T-cell (primary cell): Measurements from ENCODE around the gene CUL3. TPM values are rescaled to one million over a fixed set of nuclear protein-coding genes. Genes with fewer than 3 reads are reported as not detected.
"Not testable (repeated sequence)": the region's sequence is repeated elsewhere in the genome, so short reads cannot be mapped to it uniquely, and the experiment has no call there.

Source experiments
- ATAC-seq, 4 experiments: fragments of 200-7000 bp in 3 of 4; fragments of 150-1000 bp in 1 of 4; cut with Tn5 transposase; replicated peaks in 1 of 4; 1 replicate in 3 of 4; 2 replicates in 1 of 4; pipeline ENCODE4 v1.10.0; 2021; ENCODE audit warnings: moderate library complexity in 3 of 4, mild to moderate bottlenecking in 2 of 4, moderate number of reproducible peaks in 1 of 4
- CTCF ChIA-PET, 2 donors: fragments of 300-600 bp; sonication (Branson Sonifier 250); formaldehyde crosslinking; loops; one replicate each; lab custom pipeline; 2022; ENCODE audit warnings: antibody characterized with exemption in 2 of 2; lab: Charles Lee
- POLR2A ChIA-PET, 2 donors: fragments of 300-600 bp; sonication (Branson Sonifier 250); formaldehyde crosslinking; loops; one replicate each; lab custom pipeline; 2022; ENCODE audit warnings: antibody characterized with exemption in 2 of 2; lab: Charles Lee
- DNase-seq, 35 experiments: peaks; one replicate each; pipeline versions ENCODE4 v3.0.0 to v3.0.0-alpha.2; 2013 to 2023
- H3K27ac ChIP-seq: one replicate; pipeline ENCODE4 v1.5.1; 2013; ENCODE audit warnings: low read length
- H3K27me3 ChIP-seq, 2 experiments: replicated peaks in 1 of 2; 1 replicate in 1 of 2; 2 replicates in 1 of 2; pipeline versions ENCODE4 v1.6.1 to v1.7.0; 2013; ENCODE audit warnings: low read length in 1 of 2, mixed read lengths in 1 of 2; ENCODE audit not compliant: control insufficient read depth in 2 of 2, insufficient read depth in 2 of 2; ENCODE audit errors: extremely low read depth in 1 of 2
- H3K36me3 ChIP-seq, 2 donors: 1 replicate in 1 of 2; 2 replicates in 1 of 2; pipeline versions ENCODE4 v1.6.1 to v1.7.0; 2013; ENCODE audit warnings: low read length in 1 of 2; ENCODE audit not compliant: control insufficient read depth in 2 of 2, insufficient read depth in 1 of 2; ENCODE audit errors: extremely low read depth in 1 of 2
- H3K4me1 ChIP-seq, 2 experiments: 1 replicate in 1 of 2; 2 replicates in 1 of 2; pipeline versions ENCODE4 v1.6.1 to v1.7.0; 2013; ENCODE audit warnings: low read length in 2 of 2, mixed read lengths in 1 of 2; ENCODE audit not compliant: insufficient read depth in 2 of 2, control insufficient read depth in 1 of 2; ENCODE audit errors: extremely low read depth in 1 of 2
- H3K4me3 ChIP-seq, 2 donors: 1 replicate in 1 of 2; 2 replicates in 1 of 2; pipeline versions ENCODE4 v1.5.1 to v1.7.0; 2013; ENCODE audit warnings: mild to moderate bottlenecking in 2 of 2, low read length in 1 of 2, moderate library complexity in 1 of 2; ENCODE audit not compliant: control insufficient read depth in 1 of 2; ENCODE audit errors: extremely low read depth in 1 of 2
- H3K9me3 ChIP-seq: 2 replicates; pipeline ENCODE4 v1.7.0; 2013
- H3K27ac Mint-ChIP-seq, 2 donors: one replicate each; pipeline ENCODE4 v1.8.0; 2020 to 2021; ENCODE audit warnings: mild to moderate bottlenecking in 2 of 2, mixed read lengths in 2 of 2
- H3K27me3 Mint-ChIP-seq, 2 donors: one replicate each; pipeline ENCODE4 v1.8.0; 2021 to 2022; ENCODE audit warnings: mixed read lengths in 2 of 2
- H3K36me3 Mint-ChIP-seq: one replicate; pipeline ENCODE4 v1.8.0; 2021; ENCODE audit warnings: mixed read lengths
- H3K4me1 Mint-ChIP-seq, 3 donors: one replicate each; pipeline ENCODE4 v1.8.0; 2020 to 2022; ENCODE audit warnings: mixed read lengths in 3 of 3, mild to moderate bottlenecking in 1 of 3
- H3K4me3 Mint-ChIP-seq, 3 donors: one replicate each; pipeline ENCODE4 v1.8.0; 2020 to 2022; ENCODE audit warnings: mild to moderate bottlenecking in 3 of 3, mixed read lengths in 3 of 3, moderate library complexity in 3 of 3
- H3K9me3 Mint-ChIP-seq, 3 donors: one replicate each; pipeline ENCODE4 v1.8.0; 2020 to 2022; ENCODE audit warnings: mixed read lengths in 3 of 3
- WGBS: methylation state at CpG from one replicate; pipeline ENCODE4 v1.1.5; 2013; ENCODE audit warnings: missing lambda C conversion rate; ENCODE audit not compliant: insufficient coverage; 5-methylcytosine and 5-hydroxymethylcytosine counted together
- total RNA-seq, 35 experiments: library from RNA in 6 of 35; stranded (reverse) in 6 of 35; fragments of 120-200 nt in 1 of 35; gene quantifications; one replicate each; pipeline versions ENCODE4 v1.2.1 to v1.2.4 and lab custom pipeline; 2013 to 2026

Gene CUL3
- total RNA-seq, 5 donors from 2014 or later (not counting 1 experiment from before 2014, with no cell fraction given), result 66.1 to 95.9 (median 82.7) TPM

GRCh38 chr2:224498991-224499390 is 86.2 kb downstream of the CUL3 start:
- no peaks in the 10 kb centered on the region for H3K4me1 ChIP-seq
- WGBS, result 100% methylated on average over 1 of the region's 3 CpGs
- Mint-ChIP-seq H3K27me3 (no peaks in the 10 kb centered on the region), H3K27ac (no peak overlapping the region), H3K4me3 (no peak overlapping the region), H3K4me1 (peaks cover 10 to 18% (median 14%) of the 10 kb centered on the region in 3 donors), H3K36me3 (peaks cover 66% of the 10 kb centered on the region), H3K9me3 (no peaks in the 10 kb centered on the region)
- DNase-seq, result no peak
- H3K27ac ChIP-seq, result no peak overlapping the region
- no peaks in the 10 kb centered on the region for H3K9me3 ChIP-seq
- peaks cover 7 to 60% of the 10 kb centered on the region in 2 donors for H3K36me3 ChIP-seq
- ChIA-PET CTCF (no interaction called here), POLR2A (interaction anchor here in 1 of 2 donors (0.7 kb wide), 1 partner anchor 26 kb away, joined by 4 read pairs; no protein-coding TSS in a partner anchor)
- ATAC-seq, result no peak
- H3K4me3 ChIP-seq, result no peak overlapping the region
- no peaks in the 10 kb centered on the region for H3K27me3 ChIP-seq

- Mint-ChIP-seq H3K36me3 (peaks cover 68% of the 10 kb centered on the region), H3K27ac (no peak overlapping the region), H3K9me3 (peaks cover 0 to 4% (median 0%) of the 10 kb centered on the region in 3 donors), H3K4me1 (peaks cover 52 to 58% (median 58%) of the 10 kb centered on the region in 3 donors), H3K4me3 (no peak overlapping the region), H3K27me3 (no peaks in the 10 kb centered on the region)
- Histone ChIP-seq H3K27ac (no peak overlapping the region), H3K4me1 (no peaks in the 10 kb centered on the region), H3K36me3 (peaks cover 4 to 18% of the 10 kb centered on the region in 2 donors), H3K9me3 (no peaks in the 10 kb centered on the region), H3K27me3 (no peaks in the 10 kb centered on the region), H3K4me3 (no peak overlapping the region)
- ATAC-seq (no peak), DNase-seq (no peak)
- CTCF ChIA-PET, result no interaction called here
- POLR2A ChIA-PET, result no interaction called here
- 100% methylated on average over 2 of the region's 2 CpGs for WGBS
Observed at GRCh38 chr2:224492531-224492930, 92.6 kb downstream of the CUL3 start.

GRCh38 chr2:224487940-224488339 is 97.2 kb downstream of the CUL3 start:
- H3K36me3 ChIP-seq, result peaks cover 7 to 15% of the 10 kb centered on the region in 2 donors
- H3K9me3 ChIP-seq, DNase-seq, H3K4me3 Mint-ChIP-seq, CTCF ChIA-PET, H3K27me3 ChIP-seq, H3K27ac ChIP-seq, H3K4me1 ChIP-seq, H3K27me3 Mint-ChIP-seq, ATAC-seq, H3K9me3 Mint-ChIP-seq, H3K4me3 ChIP-seq, POLR2A ChIA-PET: not testable (repeated sequence)
- WGBS, result no CpG with 5 or more reads among the region's 4 CpGs
- Mint-ChIP-seq H3K36me3 (peaks cover 71% of the 10 kb centered on the region), H3K27ac (peak overlapping the region; percentile 16 to 35), H3K4me1 (peaks cover 62 to 65% (median 62%) of the 10 kb centered on the region in 3 donors)

- DNase-seq, H3K27ac ChIP-seq, CTCF ChIA-PET, POLR2A ChIA-PET, ATAC-seq, H3K27me3 ChIP-seq, H3K4me3 Mint-ChIP-seq, H3K27me3 Mint-ChIP-seq, H3K4me3 ChIP-seq, H3K9me3 Mint-ChIP-seq, H3K4me1 ChIP-seq, H3K9me3 ChIP-seq: not testable (repeated sequence)
- peak overlapping the region in 1 of 2 donors; percentile 16 for H3K27ac Mint-ChIP-seq
- peaks cover 66% of the 10 kb centered on the region for H3K36me3 Mint-ChIP-seq
- 92% methylated on average over 14 of the region's 18 CpGs for WGBS
- H3K4me1 Mint-ChIP-seq, result peaks cover 42 to 55% (median 43%) of the 10 kb centered on the region in 3 donors
- H3K36me3 ChIP-seq, result peaks cover 7 to 16% of the 10 kb centered on the region in 2 donors
Observed at GRCh38 chr2:224485081-224486014, 99.8 kb downstream of the CUL3 start.

- no peaks in the 10 kb centered on the region for H3K9me3 Mint-ChIP-seq
- ATAC-seq (no peak), DNase-seq (no peak)
- no peak overlapping the region for H3K4me3 Mint-ChIP-seq
- Histone ChIP-seq H3K36me3 (peaks cover 6 to 53% of the 10 kb centered on the region in 2 donors), H3K9me3 (no peaks in the 10 kb centered on the region), H3K27me3 (no peaks in the 10 kb centered on the region), H3K4me3 (no peak overlapping the region), H3K27ac (no peak overlapping the region), H3K4me1 (no peaks in the 10 kb centered on the region)
- H3K27ac Mint-ChIP-seq, result no peak overlapping the region
- POLR2A ChIA-PET, result no interaction called here
- H3K36me3 Mint-ChIP-seq, result peaks cover 63% of the 10 kb centered on the region
- whole genome bisulfite sequencing, result no CpG with 5 or more reads among the region's 2 CpGs
- CTCF ChIA-PET, result no interaction called here
- H3K27me3 Mint-ChIP-seq, result no peaks in the 10 kb centered on the region
- H3K4me1 Mint-ChIP-seq, result peaks cover 0 to 14% (median 3%) of the 10 kb centered on the region in 3 donors
Observed at GRCh38 chr2:224479826-224480225, 105.3 kb downstream of the CUL3 start.

- peaks cover 34% of the 10 kb centered on the region for H3K36me3 Mint-ChIP-seq
- CTCF ChIA-PET, result interaction anchor here in 1 of 2 donors (0.7 kb wide), 1 partner anchor 413 kb away, joined by 3 read pairs; no protein-coding TSS in a partner anchor
- POLR2A ChIA-PET, result interaction anchor here in 1 of 2 donors (0.6 kb wide), 1 partner anchor 346 kb away, joined by 3 read pairs; no protein-coding TSS in a partner anchor
- H3K4me3 Mint-ChIP-seq, result no peak overlapping the region
- Histone ChIP-seq H3K27ac (no peak overlapping the region), H3K4me1 (no peaks in the 10 kb centered on the region), H3K27me3 (no peaks in the 10 kb centered on the region), H3K36me3 (peaks cover 6 to 37% of the 10 kb centered on the region in 2 donors), H3K9me3 (no peaks in the 10 kb centered on the region), H3K4me3 (no peak overlapping the region)
- H3K27me3 Mint-ChIP-seq, result no peaks in the 10 kb centered on the region
- DNase-seq (no peak), ATAC-seq (no peak)
- H3K9me3 Mint-ChIP-seq, result no peaks in the 10 kb centered on the region
- no peaks in the 10 kb centered on the region for H3K4me1 Mint-ChIP-seq
- 100% methylated on average over 1 of the region's 3 CpGs for WGBS
- H3K27ac Mint-ChIP-seq, result no peak overlapping the region
Observed at GRCh38 chr2:224472827-224473226, 112.3 kb downstream of the CUL3 start.
